A549 (cell line): Measurements from ENCODE around the gene ZNF213.

Experiments used
- CTCF ChIP-seq: fragments of >200 bp; sonication (Bioruptor Twin); formaldehyde crosslinking; IDR thresholded peaks from 3 replicates; pipeline ENCODE4 v1.5.1; 2016
- ELK1 ChIP-seq: fragments of 150-350 bp; IDR thresholded peaks from 2 replicates; pipeline ENCODE4 v1.6.1; 2014; ENCODE audit warnings: low read depth, mild to moderate bottlenecking, low read length
- EP300 ChIP-seq, 2 experiments: fragments of >200 bp; sonication (Bioruptor Twin); formaldehyde crosslinking; IDR thresholded peaks; 2 replicates in 1 of 2; 3 replicates in 1 of 2; pipeline ENCODE4 v1.6.1; 2016 to 2017
- JUNB ChIP-seq: fragments of >200 bp; sonication (Bioruptor Twin); formaldehyde crosslinking; IDR thresholded peaks from 2 replicates; pipeline ENCODE4 v1.6.1; 2016
- NR3C1 ChIP-seq: fragments of >200 bp; sonication (Bioruptor Twin); formaldehyde crosslinking; IDR thresholded peaks from 3 replicates; pipeline ENCODE4 v1.6.1; 2017
- POLR2A ChIP-seq: IDR thresholded peaks from 2 replicates; pipeline ENCODE4 v1.6.1; 2012; ENCODE audit warnings: mild to moderate bottlenecking, low read length
- REST ChIP-seq: fragments of 200-600 bp; sonication (generic); IDR thresholded peaks from 2 replicates; pipeline ENCODE4 v1.6.1; 2016; ENCODE audit warnings: antibody characterized with exemption, mild to moderate bottlenecking, moderate library complexity
- SMC3 ChIP-seq: fragments of >200 bp; sonication (Bioruptor Twin); formaldehyde crosslinking; IDR thresholded peaks from 3 replicates; pipeline ENCODE4 v1.6.1; 2018; ENCODE audit warnings: inconsistent platforms
- USF2 ChIP-seq: fragments of 450-650 bp; IDR thresholded peaks from 2 replicates; pipeline ENCODE4 v1.6.1; 2014; ENCODE audit warnings: antibody characterized with exemption

GRCh38 chr16:3155181-3155580 is 20.4 kb downstream of the ZNF213 start:
- TF ChIP-seq NR3C1 (no peak), POLR2A (no peak), CTCF (no peak), USF2 (no peak), ELK1 (no peak), EP300 (IDR thresholded peaks at IDR 0.05) (no peak), SMC3 (no peak), JUNB (no peak), REST (no peak)
